NCI-H2171 (cell line): Measurements from ENCODE around the gene EZR.

Experiments
- DNase-seq: peaks from one replicate; lab custom pipeline; 2025; lab: John Stamatoyannopoulos, UW

EZR gene

GRCh38 chr6:158817728-158818580, 1.2 kb downstream of the EZR start:
- DNase-seq = peak; percentile 73

GRCh38 chr6:158816803-158817727, 2.1 kb downstream of the EZR start:
- DNase-seq = no peak

- no peak for DNase-seq
Measured at GRCh38 chr6:158816329-158816728, 2.8 kb downstream of the EZR start.

- DNase-seq = no peak
Measured at GRCh38 chr6:158815907-158816306, 3.3 kb downstream of the EZR start.

- DNase-seq = no peak
Measured at GRCh38 chr6:158815379-158815724, 3.8 kb downstream of the EZR start.

- no peak for DNase-seq
Measured at GRCh38 chr6:158813032-158813431, 6.1 kb downstream of the EZR start.

- DNase-seq = no peak
Measured at GRCh38 chr6:158812611-158813010, 6.6 kb downstream of the EZR start.

- DNase-seq = no peak
Measured at GRCh38 chr6:158810155-158811095, 8.7 kb downstream of the EZR start.

- peak; percentile 25 for DNase-seq
Measured at GRCh38 chr6:158808941-158809678, 10.1 kb downstream of the EZR start.

GRCh38 chr6:158808442-158808833, 10.7 kb downstream of the EZR start:
- no peak for DNase-seq

- no peak for DNase-seq
Measured at GRCh38 chr6:158807515-158808441, 11.4 kb downstream of the EZR start.

GRCh38 chr6:158805698-158806377, 13.3 kb downstream of the EZR start:
- DNase-seq = no peak

- no peak for DNase-seq
Measured at GRCh38 chr6:158804207-158804606, 15.0 kb downstream of the EZR start.

- DNase-seq = no peak
Measured at GRCh38 chr6:158803733-158804143, 15.4 kb downstream of the EZR start.

GRCh38 chr6:158801655-158802294, 17.4 kb downstream of the EZR start:
- no peak for DNase-seq

GRCh38 chr6:158799051-158799792, 19.9 kb downstream of the EZR start:
- peak; percentile 86 for DNase-seq

- DNase-seq = no peak
Measured at GRCh38 chr6:158798311-158798710, 20.9 kb downstream of the EZR start.
